ENCODE measurements around the gene COMMD9.

DNA sequence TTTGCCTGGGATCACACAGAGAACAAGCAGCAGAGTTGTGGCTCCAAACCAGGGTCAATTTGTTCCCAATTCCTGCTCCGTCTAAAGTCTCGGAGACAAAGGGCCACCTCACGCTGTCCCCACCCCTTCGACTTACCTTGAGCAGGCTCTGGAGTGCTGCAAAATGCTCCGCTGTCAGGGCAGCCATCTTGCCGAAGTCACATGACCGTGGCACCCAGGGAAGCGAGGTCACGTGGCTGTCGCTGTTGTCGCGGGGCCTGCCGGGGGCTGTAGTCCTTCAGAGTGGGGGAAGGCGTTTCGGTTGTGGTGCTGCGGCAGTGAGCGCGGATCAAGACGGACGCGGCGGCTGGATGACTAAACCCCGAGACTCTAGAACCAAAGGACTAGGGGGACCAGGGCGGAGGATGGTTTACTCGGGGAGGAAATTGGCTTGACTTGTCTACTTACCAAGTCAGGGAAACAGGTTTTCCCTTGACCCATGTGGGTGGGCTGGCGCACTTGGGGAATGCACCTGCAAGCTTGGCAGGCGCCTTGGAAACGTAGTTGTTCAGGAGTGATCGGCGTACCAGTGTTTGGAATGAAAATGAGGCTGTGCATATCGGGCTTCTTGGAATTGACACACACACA lies at the start of gene COMMD9:
- TF ChIP-seq CTCF (IDR thresholded peaks at IDR 0.05; ENCODE audit: low read length), result no peak
- TF ChIP-seq EZH2phosphoT487 (IDR thresholded peaks at IDR 0.05; ENCODE audit: low read length), result no peak

All from MM.1S (cell line).